ENCODE data around the gene ITGA1.
A peak's percentile ranks its signal among the peaks of the same experiment; 100 is the strongest.

The ITGA1 gene

GRCh38 chr5:52948418-52949076, 160.8 kb downstream of the ITGA1 start:
- in situ Hi-C loops (cut with MboI; ENCODE audit: low pct_unique_long_range_greater_than_20kb, low sequenced_read_pairs, unreplicated experiment) = loop anchor here (5.0 kb wide), 1 partner anchor 149 kb away; no protein-coding TSS in a partner anchor

GRCh38 chr5:52950686-52951085, 163.0 kb downstream of the ITGA1 start:
- in situ Hi-C loops (cut with MboI; ENCODE audit: low pct_unique_long_range_greater_than_20kb, low sequenced_read_pairs, unreplicated experiment) = no loop called here
- TF ChIP-seq CTCF (IDR thresholded peaks at IDR 0.05; ENCODE audit: extremely low read depth, insufficient read depth, missing control alignments) = no peak
- DNase-seq (ENCODE audit: low spot score) = no peak

More at GRCh38 chr5:52948418-52949076, 160.8 kb downstream of the ITGA1 start:
- TF ChIP-seq CTCF (IDR thresholded peaks at IDR 0.05; ENCODE audit: extremely low read depth, insufficient read depth, missing control alignments) = peak; percentile 83
- peak; percentile 57 for DNase-seq (ENCODE audit: low spot score)

GRCh38 chr5:52952483-52952882, 164.8 kb downstream of the ITGA1 start:
- no peak for DNase-seq (ENCODE audit: low spot score)
- TF ChIP-seq CTCF (IDR thresholded peaks at IDR 0.05; ENCODE audit: extremely low read depth, insufficient read depth, missing control alignments) = no peak
- in situ Hi-C loops (cut with MboI; ENCODE audit: low pct_unique_long_range_greater_than_20kb, low sequenced_read_pairs, unreplicated experiment) = no loop called here

- no peak for TF ChIP-seq CTCF (IDR thresholded peaks at IDR 0.05; ENCODE audit: extremely low read depth, insufficient read depth, missing control alignments)
- no peak for DNase-seq (ENCODE audit: low spot score)
- in situ Hi-C loops (cut with MboI; ENCODE audit: low pct_unique_long_range_greater_than_20kb, low sequenced_read_pairs, unreplicated experiment) = no loop called here
Observed at GRCh38 chr5:52956014-52956413, 168.3 kb downstream of the ITGA1 start.

GRCh38 chr5:52956915-52957747, 169.4 kb downstream of the ITGA1 start:
- in situ Hi-C loops (cut with MboI; ENCODE audit: low pct_unique_long_range_greater_than_20kb, low sequenced_read_pairs, unreplicated experiment) = no loop called here
- DNase-seq (ENCODE audit: low spot score) = no peak
- TF ChIP-seq CTCF (IDR thresholded peaks at IDR 0.05; ENCODE audit: extremely low read depth, insufficient read depth, missing control alignments) = no peak

GRCh38 chr5:52961274-52961681, 173.6 kb downstream of the ITGA1 start:
- DNase-seq (ENCODE audit: low spot score) = no peak
- in situ Hi-C loops (cut with MboI; ENCODE audit: low pct_unique_long_range_greater_than_20kb, low sequenced_read_pairs, unreplicated experiment) = no loop called here
- TF ChIP-seq CTCF (IDR thresholded peaks at IDR 0.05; ENCODE audit: extremely low read depth, insufficient read depth, missing control alignments) = no peak
